ENCODE measurements around the gene ARID4B. TPM values are rescaled to one million over a fixed set of nuclear protein-coding genes. Genes with fewer than 3 reads are reported as not detected.

ARID4B gene
- total and polyA plus RNA-seq, 2 of the 13 experiments (the other 11 are each of a cell fraction or from before 2014, with no cell fraction given), result 9.7 to 24.6 TPM

GRCh38 chr1:235327559-235328270 is at the start of gene ARID4B (continued):
- TF ChIP-seq ZNF281 (CRISPR knock-in tag; IDR thresholded peaks at IDR 0.05; ENCODE audit: borderline replicate concordance) (peak; percentile 49; the same call in 1 of the 2 replicates), ZNF530 (CRISPR knock-in tag; IDR thresholded peaks at IDR 0.05; ENCODE audit: low read depth) (no peak), ZNF124 (CRISPR knock-in tag; IDR thresholded peaks at IDR 0.05) (no peak), ZNF256 (CRISPR knock-in tag; conservative IDR thresholded peaks at IDR 0.05) (no peak), ZNF691 (CRISPR knock-in tag; IDR thresholded peaks at IDR 0.05; ENCODE audit: borderline replicate concordance, low read depth) (peak; percentile 27; the same call in 1 of the 2 replicates), ZNF615 (CRISPR knock-in tag; IDR thresholded peaks at IDR 0.05; ENCODE audit: borderline replicate concordance) (no peak), ZFP41 (CRISPR knock-in tag; IDR thresholded peaks at IDR 0.05; ENCODE audit: borderline replicate concordance) (peak; percentile 73; the same call in 1 of the 2 replicates), MAFG (CRISPR knock-in tag; IDR thresholded peaks at IDR 0.05) (no peak), HNF4A (CRISPR knock-in tag; IDR thresholded peaks at IDR 0.05) (no peak), MAFK (conservative IDR thresholded peaks at IDR 0.05 in 1 of 2, IDR thresholded peaks at IDR 0.05 in 1 of 2; ENCODE audit: low read length in 2 of 2) (no peak), KLF11 (CRISPR knock-in tag; IDR thresholded peaks at IDR 0.05) (peak; percentile 77; the same call in 1 of the 2 replicates), AGO1 (IDR thresholded peaks at IDR 0.05; ENCODE audit: low read depth, low read length, poor library complexity, severe bottlenecking) (peak; percentile 17), NFE2L2 (IDR thresholded peaks at IDR 0.05; ENCODE audit: low read length) (no peak), ZBTB7B (CRISPR knock-in tag; IDR thresholded peaks at IDR 0.05) (peak; percentile 42; the same call in 1 of the 2 replicates), ZFP37 (CRISPR knock-in tag; IDR thresholded peaks at IDR 0.05; ENCODE audit: borderline replicate concordance) (no peak), NFAT5 (CRISPR knock-in tag; IDR thresholded peaks at IDR 0.05) (no peak), ZNF816 (CRISPR knock-in tag; IDR thresholded peaks at IDR 0.05; ENCODE audit: borderline replicate concordance) (no peak), TBP (CRISPR knock-in tag; IDR thresholded peaks at IDR 0.05) (no peak), RBFOX2 (IDR thresholded peaks at IDR 0.05; ENCODE audit: low read depth, low read length) (peak; percentile 77), SMAD3 (CRISPR knock-in tag; IDR thresholded peaks at IDR 0.05) (no peak; the same call in 1 of the 2 replicates), ZFX (CRISPR knock-in tag; IDR thresholded peaks at IDR 0.05; ENCODE audit: low read depth) (no peak), SNRNP70 (IDR thresholded peaks at IDR 0.05; ENCODE audit: low read depth, low read length) (no peak)

All from HepG2 (cell line).